ENCODE measurements around the gene PRELID3B. TPM values are rescaled to one million over a fixed set of nuclear protein-coding genes. Genes with fewer than 3 reads are reported as not detected.
"Not testable (repeated sequence)": the region's sequence is repeated elsewhere in the genome, so short reads cannot be mapped to it uniquely, and the experiment has no call there.

PRELID3B gene
- total RNA-seq, 1 donor from 2014 or later = 37.6 TPM

GRCh38 chr20:59015812-59016711, 26.5 kb downstream of the PRELID3B start:
- DNase-seq = no peak

GRCh38 chr20:59015411-59015810, 27.2 kb downstream of the PRELID3B start:
- ATAC-seq (ENCODE audit: poor library complexity) (no peak), DNase-seq (no peak)
- intact Hi-C loops (cut with DNase I) = no loop called here

More at GRCh38 chr20:59015812-59016711, 26.5 kb downstream of the PRELID3B start:
- intact Hi-C loops (cut with DNase I) = no loop called here
- ATAC-seq (ENCODE audit: poor library complexity) = no peak

- ATAC-seq (ENCODE audit: poor library complexity) (no peak), DNase-seq (no peak)
- intact Hi-C loops (cut with DNase I) = no loop called here
These were observed 27.8 kb downstream of the PRELID3B start for GRCh38 chr20:59014680-59015389.

- no peak for DNase-seq
- ATAC-seq (ENCODE audit: poor library complexity) = no peak
- intact Hi-C loops (cut with DNase I) = no loop called here
These were observed 28.5 kb downstream of the PRELID3B start for GRCh38 chr20:59013959-59014608.

- no peak for ATAC-seq (ENCODE audit: poor library complexity)
These were observed 29.3 kb downstream of the PRELID3B start for GRCh38 chr20:59013031-59013951.

GRCh38 chr20:59011874-59012157, 30.8 kb downstream of the PRELID3B start:
- DNase-seq; intact Hi-C loops (cut with DNase I); ATAC-seq (ENCODE audit: poor library complexity): not testable (repeated sequence)

More at GRCh38 chr20:59013031-59013951, 29.3 kb downstream of the PRELID3B start:
- no peak for DNase-seq
- intact Hi-C loops (cut with DNase I) = no loop called here

- DNase-seq (no peak), ATAC-seq (ENCODE audit: poor library complexity) (no peak)
- intact Hi-C loops (cut with DNase I) = no loop called here
These were observed 31.4 kb downstream of the PRELID3B start for GRCh38 chr20:59010995-59011873.

GRCh38 chr20:59010321-59010994, 32.1 kb downstream of the PRELID3B start:
- no peak for DNase-seq
- intact Hi-C loops (cut with DNase I) = no loop called here
- ATAC-seq (ENCODE audit: poor library complexity) = no peak

- DNase-seq = no peak
- intact Hi-C loops (cut with DNase I) = no loop called here
- ATAC-seq (ENCODE audit: poor library complexity) = no peak
These were observed 33.8 kb downstream of the PRELID3B start for GRCh38 chr20:59008715-59009336.

- intact Hi-C loops (cut with DNase I) = no loop called here
- DNase-seq (peak; percentile 74), ATAC-seq (ENCODE audit: poor library complexity) (peak; percentile 2)
These were observed 34.7 kb downstream of the PRELID3B start for GRCh38 chr20:59007665-59008511.

GRCh38 chr20:59006864-59007664, 35.5 kb downstream of the PRELID3B start, which contains the start of gene CTSZ:
CTSZ (minus strand) TSS chr20:59007254; CDS start chr20:59007128, 126 bp downstream.
- ATAC-seq (ENCODE audit: poor library complexity) (peak; percentile 92), DNase-seq (peak; percentile 85)
- intact Hi-C loops (cut with DNase I) = no loop called here

GRCh38 chr20:59006167-59006863, 36.3 kb downstream of the PRELID3B start:
- intact Hi-C loops (cut with DNase I) = no loop called here
- DNase-seq = no peak
- ATAC-seq (ENCODE audit: poor library complexity) = peak; percentile 2

GRCh38 chr20:59005523-59006166, 36.9 kb downstream of the PRELID3B start:
- ATAC-seq (ENCODE audit: poor library complexity) = no peak
- intact Hi-C loops (cut with DNase I) = no loop called here
- DNase-seq = no peak
